NCI-H2107 treated with DMSO at 0.1 percent for 48 hours (cell line): ENCODE measurements around the gene SKI.
"Not testable (repeated sequence)": the region's sequence is repeated elsewhere in the genome, so short reads cannot be mapped to it uniquely, and the experiment has no call there.

ENCODE experiments used
- DNase-seq: peaks from one replicate; lab custom pipeline; 2025; ENCODE audit not compliant: unreplicated experiment; lab: John Stamatoyannopoulos, UW

The SKI gene

GRCh38 chr1:2241820-2242219, 13.7 kb downstream of the SKI start:
- no peak for DNase-seq

DNA sequence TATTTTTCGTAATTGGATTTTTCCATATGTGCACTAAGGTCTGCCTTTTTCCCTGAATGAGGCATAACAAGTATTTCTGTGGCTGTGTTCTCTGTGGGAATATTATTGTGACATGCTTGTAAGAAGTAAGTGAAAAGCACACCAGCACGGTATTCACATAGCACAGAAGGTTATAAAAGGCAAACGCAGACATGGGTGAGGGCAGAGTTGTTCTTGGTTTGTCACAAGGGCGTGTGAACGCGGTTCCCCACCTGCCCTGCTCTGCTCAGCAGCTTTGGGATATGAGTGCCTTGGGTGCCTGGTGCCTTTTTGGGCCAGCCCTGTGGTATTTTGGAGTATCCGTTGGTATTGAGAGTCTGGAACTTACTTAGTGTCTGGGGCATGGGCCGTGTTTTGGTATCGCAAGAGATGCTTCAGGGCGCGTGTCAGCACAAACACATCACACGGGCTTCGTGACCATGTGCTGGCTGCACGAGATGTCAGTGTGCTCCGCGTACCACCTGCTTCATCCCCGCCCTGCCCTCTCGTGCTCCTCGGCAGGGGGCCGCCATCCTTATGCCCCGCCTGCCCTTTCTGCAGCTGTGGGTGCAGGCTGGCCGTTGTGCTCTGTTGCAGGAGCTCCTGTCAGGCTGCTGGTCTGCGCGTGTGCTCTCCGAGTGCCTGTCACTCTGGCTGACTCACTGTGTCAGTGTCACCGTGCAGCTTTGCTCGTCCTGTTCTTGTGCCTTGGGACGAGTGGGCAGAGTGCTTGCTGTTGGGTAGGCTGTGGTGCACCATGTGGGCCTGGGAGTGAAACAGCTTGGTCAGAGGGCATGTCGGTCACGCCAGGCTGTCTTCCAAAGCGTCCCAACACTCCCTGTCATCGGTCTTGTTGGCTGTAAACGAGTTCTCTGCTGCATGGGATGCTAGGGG, 15.0 kb downstream of the SKI start:
- DNase-seq = no peak

- not testable (repeated sequence) for DNase-seq
These were observed 18.9 kb downstream of the SKI start for GRCh38 chr1:2247045-2247394.

DNA sequence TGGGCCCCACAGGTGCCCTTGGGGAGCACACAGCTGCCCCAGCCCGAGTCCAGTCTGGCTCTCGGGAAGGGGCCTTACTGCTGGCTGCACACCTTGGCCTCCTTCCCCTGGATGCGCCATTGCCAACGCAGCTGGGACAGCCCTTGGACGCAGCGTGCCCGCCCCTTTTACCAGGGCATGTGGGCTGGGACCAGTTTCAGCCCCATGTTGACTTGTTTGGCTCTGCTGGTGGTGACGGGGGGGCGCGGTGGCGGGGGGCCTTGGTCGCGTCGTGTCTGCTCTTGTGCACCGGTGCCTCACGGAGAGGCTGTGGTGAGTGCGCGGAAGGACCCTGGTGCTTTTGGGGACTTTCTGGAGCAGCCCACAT, 19.6 kb downstream of the SKI start:
- no peak for DNase-seq

- DNase-seq = no peak
These were observed 20.2 kb downstream of the SKI start for GRCh38 chr1:2248127-2248826.

DNA sequence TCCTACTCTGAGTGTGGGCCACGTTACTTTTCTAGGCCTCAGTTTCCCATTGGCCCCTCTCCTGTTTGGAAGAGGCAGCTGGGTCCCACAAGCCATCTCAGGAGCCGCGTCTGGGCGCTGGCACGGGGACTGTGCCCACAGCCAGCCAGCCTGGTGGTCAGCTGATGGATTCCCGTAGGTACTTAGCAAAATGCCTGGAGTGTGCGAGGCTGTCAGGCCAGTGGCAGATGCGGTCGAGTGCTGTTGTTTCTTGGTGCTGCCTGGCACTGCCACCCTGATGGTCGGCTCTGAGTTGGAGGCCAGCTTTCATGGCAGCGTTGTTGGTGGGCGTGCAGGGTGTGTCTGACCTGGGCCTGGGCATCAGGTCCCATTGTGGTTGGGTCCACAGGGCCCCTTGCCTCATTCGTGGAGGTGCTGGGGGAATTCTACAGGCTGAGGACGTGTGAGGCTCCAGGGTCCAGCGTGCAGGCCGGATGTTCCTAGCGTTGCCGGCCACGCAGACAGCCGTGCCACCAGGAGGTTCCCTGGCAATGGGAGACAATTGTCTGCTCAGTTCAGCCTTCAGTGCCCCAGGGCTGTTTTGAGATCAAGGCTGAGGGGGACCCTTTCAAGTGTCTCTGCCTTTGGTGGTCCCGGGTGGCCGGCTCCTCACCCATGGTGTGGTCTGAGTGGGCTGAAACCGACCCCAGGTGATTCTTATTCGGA, 20.9 kb downstream of the SKI start:
- no peak for DNase-seq

GRCh38 chr1:2249559-2249906, 21.4 kb downstream of the SKI start:
- no peak for DNase-seq

DNA sequence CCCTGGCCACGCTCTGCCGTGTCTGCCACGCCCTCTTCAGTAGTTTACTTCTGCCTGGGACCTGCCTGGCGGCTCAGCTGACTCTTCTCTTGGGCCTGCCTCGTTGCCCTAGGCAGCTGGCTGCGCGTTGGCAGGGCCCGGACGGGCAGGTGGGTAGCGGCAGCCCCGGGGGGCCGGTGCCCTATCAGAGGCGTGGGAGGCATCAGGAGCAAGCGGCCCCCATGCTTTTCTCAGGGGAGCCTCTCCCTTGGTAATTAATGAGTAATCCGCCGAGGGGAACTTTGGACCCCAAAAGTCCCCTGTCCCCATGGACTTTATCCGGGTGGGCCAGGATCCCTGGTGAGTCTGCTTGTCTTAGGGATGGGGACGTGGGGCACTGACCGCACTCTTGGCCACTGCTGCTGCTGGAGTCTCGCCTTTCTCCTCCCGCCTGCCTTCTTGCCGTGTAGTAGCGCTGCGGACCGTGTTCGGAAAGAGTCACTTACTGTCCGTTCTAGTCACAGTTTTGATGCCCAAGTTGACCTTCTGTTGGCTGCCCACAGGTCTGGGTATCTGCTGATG, 22.7 kb downstream of the SKI start:
- no peak for DNase-seq

DNA sequence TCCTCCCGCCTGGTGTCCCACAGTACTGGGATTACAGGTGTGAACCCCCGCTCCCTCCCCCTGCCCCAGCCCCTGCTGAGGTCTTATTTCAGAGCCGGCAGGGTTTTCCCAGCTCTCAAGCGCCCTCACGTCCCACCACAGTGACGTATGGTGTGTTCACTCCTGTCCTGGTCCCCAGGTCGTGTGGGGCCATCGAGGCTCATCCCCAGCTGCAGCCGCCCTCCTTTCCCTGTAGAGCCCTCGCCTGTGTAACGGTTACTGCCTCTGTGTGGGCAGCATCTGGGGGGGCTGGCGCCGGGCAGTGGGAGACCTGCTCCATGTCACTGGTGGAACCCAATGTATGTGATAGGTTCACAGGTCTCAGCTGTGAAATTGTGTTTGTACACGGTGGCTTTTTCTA, 23.2 kb downstream of the SKI start:
- no peak for DNase-seq

DNA sequence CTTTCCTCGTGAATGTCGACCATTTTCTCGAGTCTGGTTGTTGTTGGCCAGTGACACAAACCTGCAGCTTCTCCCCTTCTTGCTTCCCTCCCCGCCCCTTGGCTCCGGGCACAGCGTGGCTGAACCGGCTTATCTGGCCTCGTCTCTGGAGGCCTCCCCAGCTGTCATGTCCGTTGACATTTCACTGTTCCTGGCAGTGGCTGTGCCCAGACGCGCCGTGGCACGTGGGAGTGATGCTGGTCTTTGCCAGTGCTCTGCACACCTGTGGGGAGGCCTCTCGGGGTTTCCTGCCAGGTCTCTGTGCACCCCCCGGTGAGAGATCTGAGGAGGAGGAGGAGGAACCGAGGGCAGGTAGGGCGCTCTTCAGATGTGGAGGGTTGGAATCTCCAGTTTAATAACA, 23.7 kb downstream of the SKI start:
- DNase-seq = no peak

- no peak for DNase-seq
These were observed 24.3 kb downstream of the SKI start for GRCh38 chr1:2252423-2252822.

- no peak for DNase-seq
These were observed 25.1 kb downstream of the SKI start for GRCh38 chr1:2253036-2253796.

- DNase-seq = no peak
These were observed 25.8 kb downstream of the SKI start for GRCh38 chr1:2253797-2254480.

- DNase-seq = no peak
These were observed 26.9 kb downstream of the SKI start for GRCh38 chr1:2255047-2255419.

GRCh38 chr1:2255420-2256369, 27.6 kb downstream of the SKI start:
- no peak for DNase-seq

GRCh38 chr1:2256435-2257244, 28.5 kb downstream of the SKI start:
- no peak for DNase-seq

GRCh38 chr1:2257245-2257627, 29.1 kb downstream of the SKI start:
- no peak for DNase-seq

DNA sequence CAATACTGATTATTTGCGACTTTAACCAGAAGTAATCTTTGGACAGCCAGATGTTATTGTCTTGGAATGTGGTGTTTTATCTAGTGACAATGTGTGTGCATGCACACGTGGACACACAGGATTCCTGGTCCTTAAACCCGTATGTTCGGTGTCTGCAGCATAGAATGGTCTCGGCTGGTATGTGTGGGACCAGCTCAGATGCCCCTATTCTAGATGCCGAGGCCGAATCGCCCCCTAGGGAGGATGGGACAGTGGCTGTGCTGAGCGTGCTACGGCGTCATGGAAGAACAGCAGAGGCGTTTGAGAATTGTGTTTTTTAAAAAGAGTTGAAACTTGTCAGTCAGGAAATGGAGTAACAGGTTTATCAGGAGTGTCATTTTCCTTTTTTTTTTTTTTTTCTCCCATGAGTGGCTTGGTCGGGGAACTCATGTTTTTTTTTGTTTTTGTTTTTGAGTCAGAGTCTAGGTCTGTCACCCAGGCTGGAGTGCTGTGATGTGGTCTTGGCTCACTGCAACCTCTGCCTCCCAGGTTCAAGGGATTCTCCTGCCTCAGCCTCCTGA, 30.1 kb downstream of the SKI start:
- DNase-seq = no peak
